HepG2 (cell line): ENCODE results near the gene PIEZO2. TPM values are rescaled to one million over a fixed set of nuclear protein-coding genes. Genes with fewer than 3 reads are reported as not detected.

Source experiments
- ATAC-seq: fragments of 200-7000 bp; cut with Tn5 transposase; 3 replicates; pipeline ENCODE4 v1.9.1; 2020; ENCODE audit warnings: mild to moderate bottlenecking, moderate library complexity
- BruUV-seq: library from RNA; stranded (reverse); fragments of 400-500 nt; replicated peaks from 2 replicates; lab custom pipeline; 2021; lab: Mats Ljungman, UMichigan
- CTCF ChIA-PET: fragments of 300-600 bp; formaldehyde crosslinking; extraction: SDS; loops from one replicate; lab custom pipeline; 2021; ENCODE audit warnings: low total read pairs, inconsistent platforms, low intra/inter-chr PET ratio; lab: Yijun Ruan, JAX
- POLR2A ChIA-PET: fragments of 350-600 bp; sonication (Branson Sonifier 250); formaldehyde crosslinking; loops from one replicate; lab custom pipeline; 2020; ENCODE audit warnings: antibody characterized with exemption, inconsistent platforms; lab: Yijun Ruan, JAX
- DNase-seq: peaks from one replicate; pipeline ENCODE4 v3.0.0-alpha.2; 2015; ENCODE audit warnings: low spot score
- FAIRE-seq: peaks from 3 replicates; lab custom pipeline; 2011; peaks lifted over from hg19 to GRCh38; lab: Jason Lieb, UNC
- H2AFZ ChIP-seq: one replicate; pipeline ENCODE4 v1.6.1; 2011; ENCODE audit warnings: low read length, inconsistent platforms
- H3K27ac ChIP-seq: fragments of 300-600 bp; 3 replicates; pipeline ENCODE4 v1.8.0; 2011; ENCODE audit warnings: mixed run types, mild to moderate bottlenecking, mixed read lengths, low read length, inconsistent platforms; ENCODE audit not compliant: insufficient read depth; ENCODE audit errors: extremely low read length
- H3K27me3 ChIP-seq, 2 experiments: fragments of 200-600 bp in 1 of 2; 2 replicates in 1 of 2; 3 replicates in 1 of 2; pipeline versions ENCODE4 v1.6.0 to v1.8.0; 2011; ENCODE audit warnings: low read length in 2 of 2, mild to moderate bottlenecking in 2 of 2, moderate library complexity in 2 of 2, inconsistent platforms in 1 of 2; ENCODE audit not compliant: insufficient read depth in 2 of 2, control insufficient read depth in 1 of 2
- H3K36me3 ChIP-seq, 2 experiments: fragments of 200-600 bp in 1 of 2; replicated peaks in 1 of 2; 2 replicates in 1 of 2; 3 replicates in 1 of 2; pipeline versions ENCODE4 v1.5.1 to v1.8.0; 2011; ENCODE audit warnings: low read length in 2 of 2, inconsistent platforms in 1 of 2; ENCODE audit not compliant: insufficient read depth in 2 of 2, control insufficient read depth in 1 of 2
- H3K4me1 ChIP-seq: 2 replicates; pipeline ENCODE4 v1.5.1; 2012; ENCODE audit warnings: low read length, inconsistent platforms; ENCODE audit not compliant: insufficient read depth
- H3K4me2 ChIP-seq: 2 replicates; pipeline ENCODE4 v1.6.0; 2011; ENCODE audit warnings: low read depth, low read length, inconsistent platforms
- H3K4me3 ChIP-seq, 3 experiments: fragments of 200-600 bp in 1 of 3; sonication (generic), shearing (Covaris generic) in 1 of 3; replicated peaks in 1 of 3; 2 replicates each; pipeline ENCODE4 v1.5.1; 2011 to 2016; ENCODE audit warnings: low read length in 3 of 3, inconsistent platforms in 2 of 3, low read depth in 2 of 3, mild to moderate bottlenecking in 2 of 3, control low read depth in 1 of 3, mixed read lengths in 1 of 3; ENCODE audit not compliant: insufficient read depth in 1 of 3
- H3K79me2 ChIP-seq: one replicate; pipeline ENCODE4 v1.6.1; 2011; ENCODE audit warnings: low read length, inconsistent platforms; ENCODE audit not compliant: insufficient read depth
- H3K9ac ChIP-seq: 2 replicates; pipeline ENCODE4 v1.6.0; 2011; ENCODE audit warnings: mild to moderate bottlenecking, low read depth, low read length, inconsistent platforms; ENCODE audit not compliant: insufficient read depth
- H3K9me3 ChIP-seq: 2 replicates; pipeline ENCODE4 v1.5.1; 2012; ENCODE audit warnings: mild to moderate bottlenecking, low read length
- H4K20me1 ChIP-seq: 2 replicates; pipeline ENCODE4 v1.6.0; 2011; ENCODE audit warnings: inconsistent platforms, mild to moderate bottlenecking, low read length, moderate library complexity; ENCODE audit not compliant: insufficient read depth
- PRMT3 ChIP-seq: sonication (generic); formaldehyde crosslinking; IDR thresholded peaks from 2 replicates; pipeline ENCODE4 v1.8.1; 2022; ENCODE audit warnings: low read depth, mild to moderate bottlenecking, moderate library complexity, missing genetic modification reagents, borderline replicate concordance
- PRPF4 ChIP-seq: fragments of 200-400 bp; formaldehyde crosslinking; IDR thresholded peaks from 2 replicates; pipeline ENCODE4 v1.6.1; 2016; ENCODE audit warnings: low read length, low read depth; ENCODE audit not compliant: poor library complexity, severe bottlenecking
- SP2 ChIP-seq: sonication (generic); formaldehyde crosslinking; IDR thresholded peaks from 2 replicates; pipeline ENCODE4 v1.5.1; 2020; ENCODE audit warnings: mild to moderate bottlenecking, missing genetic modification reagents
- THYN1 ChIP-seq: sonication (generic); formaldehyde crosslinking; IDR thresholded peaks from 2 replicates; pipeline ENCODE4 v1.8.1; 2023; ENCODE audit warnings: low read depth, mild to moderate bottlenecking, moderate library complexity, missing genetic modification reagents, borderline replicate concordance
- TOPORS ChIP-seq: sonication (generic); formaldehyde crosslinking; IDR thresholded peaks from 2 replicates; pipeline ENCODE4 v1.8.0; 2023; ENCODE audit warnings: mild to moderate bottlenecking, missing genetic modification reagents
- ZNF234 ChIP-seq: sonication (generic); formaldehyde crosslinking; conservative IDR thresholded peaks from 2 replicates; pipeline ENCODE4 v1.5.1; 2020; ENCODE audit warnings: mild to moderate bottlenecking, missing genetic modification reagents
- ZNF253 ChIP-seq: sonication (generic); formaldehyde crosslinking; IDR thresholded peaks from 2 replicates; pipeline ENCODE4 v1.8.0; 2022; ENCODE audit warnings: mild to moderate bottlenecking, missing genetic modification reagents, borderline replicate concordance
- ZNF605 ChIP-seq: sonication (generic); formaldehyde crosslinking; IDR thresholded peaks from 2 replicates; pipeline ENCODE4 v1.8.0; 2022; ENCODE audit warnings: mild to moderate bottlenecking, missing genetic modification reagents
- ZNF777 ChIP-seq: sonication (generic); formaldehyde crosslinking; IDR thresholded peaks from 2 replicates; pipeline ENCODE4 v1.4.0; 2020; ENCODE audit warnings: missing genetic modification reagents
- WGBS: methylation state at CpG from one replicate; pipeline ENCODE4 v1.1.6; 2017; ENCODE audit warnings: low lambda C conversion rate; 5-methylcytosine and 5-hydroxymethylcytosine counted together
- in situ Hi-C: cut with HindIII; loops from 2 replicates; pipeline ENCODE4 v1.10.0; 2017; ENCODE audit warnings: low pct_unique_long_range_greater_than_20kb; ENCODE audit not compliant: extremely low pct_ligation_motif_present
- intact Hi-C: fragments of 100-400 bp; cut with micrococcal nuclease; formaldehyde crosslinking; loops from one replicate; pipeline ENCODE4 v1.10.0; 2022; ENCODE audit not compliant: unreplicated experiment
- polyA plus RNA-seq, 8 experiments: library from polyadenylated mRNA; depleted of rRNA in 3 of 8; stranded (reverse) in 7 of 8; unstranded in 1 of 8; fragments of >200 nt; fragmentation: Illumina TruSeq in 4 of 8; extraction: Trizol in 4 of 8; gene quantifications; 2 replicates each; pipeline versions ENCODE4 v1.2.1 to v1.2.3, GENCODE V29; 2011 to 2016; ENCODE audit warnings: low read depth in 4 of 8, missing spikeins in 1 of 8, mixed read lengths in 1 of 8; ENCODE audit not compliant: insufficient read depth in 1 of 8
- total RNA-seq, 5 experiments: library from RNA; depleted of rRNA; stranded (reverse); fragments of >200 nt; fragmentation: Illumina TruSeq; extraction: Trizol; gene quantifications; 2 replicates each; pipeline ENCODE4 v1.2.3, GENCODE V29; 2016; ENCODE audit warnings: low read depth in 1 of 5
- TF ChIP-seq, protein P1 (sequence below), 2 experiments: sonication (generic) in 1 of 2; formaldehyde crosslinking in 1 of 2; IDR thresholded peaks; 2 replicates each; pipeline versions ENCODE4 v1.6.1 to v1.9.0; 2014 to 2022; ENCODE audit warnings: antibody characterized with exemption in 1 of 2, borderline replicate concordance in 1 of 2, inconsistent platforms in 1 of 2, low read depth in 1 of 2, missing genetic modification reagents in 1 of 2
- TF ChIP-seq, protein P2 (sequence below): sonication (generic); formaldehyde crosslinking; IDR thresholded peaks from 2 replicates; pipeline ENCODE4 v1.9.0; 2021; ENCODE audit warnings: missing genetic modification reagents, borderline replicate concordance

Gene PIEZO2
- total and polyA plus RNA-seq, 2 of the 13 experiments (the other 11 are each of a cell fraction or from before 2014, with no cell fraction given), result 15.2 to 27.2 TPM

DNA sequence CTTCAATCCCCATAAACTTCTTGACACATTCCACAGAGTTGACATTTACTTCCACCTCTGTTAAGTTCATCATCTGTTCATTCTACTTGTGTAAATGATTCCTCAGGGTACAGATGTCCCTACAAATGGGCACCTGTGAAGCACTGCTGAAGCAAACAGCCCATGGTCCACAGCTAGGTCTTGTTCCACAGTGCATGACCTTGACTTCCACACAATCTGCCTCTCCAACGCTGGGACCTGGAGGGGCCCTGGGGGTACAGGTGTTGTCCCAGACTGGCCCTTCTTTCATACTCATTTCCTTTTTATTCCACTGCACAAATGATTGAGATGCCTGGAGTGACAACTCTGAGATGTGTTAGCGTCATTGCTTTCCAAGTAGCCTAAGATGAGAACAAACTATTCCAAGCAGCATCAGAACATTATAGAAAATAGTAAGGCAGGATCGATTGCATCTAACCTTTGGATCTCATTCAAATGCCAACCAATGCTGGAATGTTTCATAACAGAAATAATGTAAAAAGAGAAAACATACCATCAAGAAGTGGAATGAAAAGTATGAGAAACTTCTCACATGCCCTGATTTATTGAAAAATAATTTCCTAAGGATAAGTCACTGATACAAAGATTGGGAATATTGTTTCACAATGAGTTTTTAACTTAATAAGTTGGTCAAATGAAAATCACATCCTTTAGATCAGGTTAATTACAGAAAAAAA, 31.2 kb downstream of the PIEZO2 start (continued):
- TF ChIP-seq, protein P1, sequence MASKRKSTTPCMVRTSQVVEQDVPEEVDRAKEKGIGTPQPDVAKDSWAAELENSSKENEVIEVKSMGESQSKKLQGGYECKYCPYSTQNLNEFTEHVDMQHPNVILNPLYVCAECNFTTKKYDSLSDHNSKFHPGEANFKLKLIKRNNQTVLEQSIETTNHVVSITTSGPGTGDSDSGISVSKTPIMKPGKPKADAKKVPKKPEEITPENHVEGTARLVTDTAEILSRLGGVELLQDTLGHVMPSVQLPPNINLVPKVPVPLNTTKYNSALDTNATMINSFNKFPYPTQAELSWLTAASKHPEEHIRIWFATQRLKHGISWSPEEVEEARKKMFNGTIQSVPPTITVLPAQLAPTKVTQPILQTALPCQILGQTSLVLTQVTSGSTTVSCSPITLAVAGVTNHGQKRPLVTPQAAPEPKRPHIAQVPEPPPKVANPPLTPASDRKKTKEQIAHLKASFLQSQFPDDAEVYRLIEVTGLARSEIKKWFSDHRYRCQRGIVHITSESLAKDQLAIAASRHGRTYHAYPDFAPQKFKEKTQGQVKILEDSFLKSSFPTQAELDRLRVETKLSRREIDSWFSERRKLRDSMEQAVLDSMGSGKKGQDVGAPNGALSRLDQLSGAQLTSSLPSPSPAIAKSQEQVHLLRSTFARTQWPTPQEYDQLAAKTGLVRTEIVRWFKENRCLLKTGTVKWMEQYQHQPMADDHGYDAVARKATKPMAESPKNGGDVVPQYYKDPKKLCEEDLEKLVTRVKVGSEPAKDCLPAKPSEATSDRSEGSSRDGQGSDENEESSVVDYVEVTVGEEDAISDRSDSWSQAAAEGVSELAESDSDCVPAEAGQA (IDR thresholded peaks at IDR 0.05; ENCODE audit: low read depth), result no peak
- TF ChIP-seq, protein P1 (CRISPR knock-in tag; IDR thresholded peaks at IDR 0.05; ENCODE audit: borderline replicate concordance), result no peak
- TF ChIP-seq TOPORS, result no peak

DNA sequence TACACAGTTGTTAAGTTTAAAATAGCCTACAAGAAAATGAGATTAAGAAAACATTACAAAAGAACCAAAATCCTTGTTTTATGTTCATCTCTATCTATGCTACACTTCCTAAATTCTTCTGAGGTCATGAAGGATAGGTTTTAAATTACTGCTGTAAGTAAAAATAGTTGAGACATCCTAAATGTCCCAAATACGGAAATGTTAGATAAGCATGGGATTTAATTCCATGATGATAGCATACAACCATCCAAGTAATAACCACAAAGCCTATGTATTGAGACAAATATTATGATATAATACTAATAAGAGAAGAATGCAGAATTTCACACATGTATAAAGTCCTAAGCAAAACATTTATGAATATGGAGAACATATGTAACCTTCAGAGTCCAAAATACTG, 34.1 kb downstream of the PIEZO2 start:
- ChIA-PET CTCF (no interaction called here), POLR2A (interaction anchor here (0.8 kb wide), 1 partner anchor 34 kb away, joined by 3 read pairs; no protein-coding TSS in a partner anchor)
- no peak overlapping the region for H2AFZ ChIP-seq
- H3K79me2 ChIP-seq, result no peaks in the 10 kb centered on the region
- no TSS peak for BruUV-seq
- H3K9me3 ChIP-seq, result no peaks in the 10 kb centered on the region
- in situ Hi-C loops (loop anchor here (10.0 kb wide), 1 partner anchor 70 kb away; no protein-coding TSS in a partner anchor), intact Hi-C loops (no loop called here)
- peaks cover 72% of the 10 kb centered on the region for H3K4me1 ChIP-seq
- no peak overlapping the region for H3K4me2 ChIP-seq
- no peak overlapping the region for H3K9ac ChIP-seq
- TF ChIP-seq ZNF605 (CRISPR knock-in tag), result no peak
- no peak for TF ChIP-seq ZNF253 (CRISPR knock-in tag)
- TF ChIP-seq, protein P2, sequence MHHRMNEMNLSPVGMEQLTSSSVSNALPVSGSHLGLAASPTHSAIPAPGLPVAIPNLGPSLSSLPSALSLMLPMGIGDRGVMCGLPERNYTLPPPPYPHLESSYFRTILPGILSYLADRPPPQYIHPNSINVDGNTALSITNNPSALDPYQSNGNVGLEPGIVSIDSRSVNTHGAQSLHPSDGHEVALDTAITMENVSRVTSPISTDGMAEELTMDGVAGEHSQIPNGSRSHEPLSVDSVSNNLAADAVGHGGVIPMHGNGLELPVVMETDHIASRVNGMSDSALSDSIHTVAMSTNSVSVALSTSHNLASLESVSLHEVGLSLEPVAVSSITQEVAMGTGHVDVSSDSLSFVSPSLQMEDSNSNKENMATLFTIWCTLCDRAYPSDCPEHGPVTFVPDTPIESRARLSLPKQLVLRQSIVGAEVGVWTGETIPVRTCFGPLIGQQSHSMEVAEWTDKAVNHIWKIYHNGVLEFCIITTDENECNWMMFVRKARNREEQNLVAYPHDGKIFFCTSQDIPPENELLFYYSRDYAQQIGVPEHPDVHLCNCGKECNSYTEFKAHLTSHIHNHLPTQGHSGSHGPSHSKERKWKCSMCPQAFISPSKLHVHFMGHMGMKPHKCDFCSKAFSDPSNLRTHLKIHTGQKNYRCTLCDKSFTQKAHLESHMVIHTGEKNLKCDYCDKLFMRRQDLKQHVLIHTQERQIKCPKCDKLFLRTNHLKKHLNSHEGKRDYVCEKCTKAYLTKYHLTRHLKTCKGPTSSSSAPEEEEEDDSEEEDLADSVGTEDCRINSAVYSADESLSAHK, result no peak
- no peak for TF ChIP-seq ZNF234 (CRISPR knock-in tag)
- TF ChIP-seq ZNF777 (CRISPR knock-in tag), result no peak
- TF ChIP-seq THYN1 (CRISPR knock-in tag), result no peak
- TF ChIP-seq PRPF4, result no peak
- TF ChIP-seq PRMT3 (CRISPR knock-in tag), result no peak
- TF ChIP-seq SP2 (CRISPR knock-in tag), result no peak
- H4K20me1 ChIP-seq, result no peaks in the 10 kb centered on the region
- no peak for DNase-seq
- no peak for FAIRE-seq
- H3K27ac ChIP-seq, result no peak overlapping the region
- H3K4me3 ChIP-seq, result no peak overlapping the region
- 96% methylated on average over 1 of the region's 1 CpG for WGBS
- no peaks in the 10 kb centered on the region for H3K36me3 ChIP-seq
- no peaks in the 10 kb centered on the region for H3K27me3 ChIP-seq
- ATAC-seq, result no peak
